ENCODE data around the gene ZNF335.

- TF ChIP-seq, protein P1, sequence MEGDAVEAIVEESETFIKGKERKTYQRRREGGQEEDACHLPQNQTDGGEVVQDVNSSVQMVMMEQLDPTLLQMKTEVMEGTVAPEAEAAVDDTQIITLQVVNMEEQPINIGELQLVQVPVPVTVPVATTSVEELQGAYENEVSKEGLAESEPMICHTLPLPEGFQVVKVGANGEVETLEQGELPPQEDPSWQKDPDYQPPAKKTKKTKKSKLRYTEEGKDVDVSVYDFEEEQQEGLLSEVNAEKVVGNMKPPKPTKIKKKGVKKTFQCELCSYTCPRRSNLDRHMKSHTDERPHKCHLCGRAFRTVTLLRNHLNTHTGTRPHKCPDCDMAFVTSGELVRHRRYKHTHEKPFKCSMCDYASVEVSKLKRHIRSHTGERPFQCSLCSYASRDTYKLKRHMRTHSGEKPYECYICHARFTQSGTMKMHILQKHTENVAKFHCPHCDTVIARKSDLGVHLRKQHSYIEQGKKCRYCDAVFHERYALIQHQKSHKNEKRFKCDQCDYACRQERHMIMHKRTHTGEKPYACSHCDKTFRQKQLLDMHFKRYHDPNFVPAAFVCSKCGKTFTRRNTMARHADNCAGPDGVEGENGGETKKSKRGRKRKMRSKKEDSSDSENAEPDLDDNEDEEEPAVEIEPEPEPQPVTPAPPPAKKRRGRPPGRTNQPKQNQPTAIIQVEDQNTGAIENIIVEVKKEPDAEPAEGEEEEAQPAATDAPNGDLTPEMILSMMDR (IDR thresholded peaks at IDR 0.05) = no peak
- no peak for TF ChIP-seq POLR2AphosphoS5 (IDR thresholded peaks at IDR 0.05)
- TF ChIP-seq POLR2A (IDR thresholded peaks at IDR 0.05) = no peak
Measured at GRCh38 chr20:45920462-45921336, 51.3 kb downstream of the ZNF335 start.
